Neural crest cell (in vitro differentiated cells): ENCODE results near the gene FN1. TPM values are rescaled to one million over a fixed set of nuclear protein-coding genes. Genes with fewer than 3 reads are reported as not detected.

Experiments used
- DNase-seq: peaks from one replicate; pipeline ENCODE4 v3.0.0; 2021; ENCODE audit warnings: low read depth, mixed read lengths, low spot score
- H3K27ac Mint-ChIP-seq: one replicate; pipeline ENCODE4 v1.8.0; 2021; ENCODE audit warnings: mild to moderate bottlenecking, mixed read lengths; ENCODE audit not compliant: unreplicated experiment
- H3K27me3 Mint-ChIP-seq: 2 replicates; pipeline ENCODE4 v1.8.0; 2021; ENCODE audit warnings: low read depth, mild to moderate bottlenecking, mixed read lengths
- H3K36me3 Mint-ChIP-seq: 2 replicates; pipeline ENCODE4 v1.8.0; 2021; ENCODE audit warnings: low read depth, mild to moderate bottlenecking, mixed read lengths
- H3K4me1 Mint-ChIP-seq: 2 replicates; pipeline ENCODE4 v1.8.0; 2021; ENCODE audit warnings: mixed read lengths
- H3K4me3 Mint-ChIP-seq: one replicate; pipeline ENCODE4 v1.8.0; 2021; ENCODE audit warnings: mild to moderate bottlenecking, mixed read lengths
- H3K9me3 Mint-ChIP-seq: 2 replicates; pipeline ENCODE4 v1.8.0; 2021; ENCODE audit warnings: mixed read lengths
- CTCF ChIP-seq: fragments of 200-600 bp; sonication (generic); conservative IDR thresholded peaks from 2 replicates; pipeline ENCODE4 v1.5.0; 2021; ENCODE audit warnings: antibody characterized with exemption, mild to moderate bottlenecking
- total RNA-seq: library from RNA; stranded (reverse); gene quantifications from 2 replicates; pipeline ENCODE4 v1.2.1, GENCODE V29; 2021

Gene FN1
- total RNA-seq, 1 donor from 2014 or later, result 103 TPM

GRCh38 chr2:215407061-215407460 lies 28.8 kb downstream of the FN1 start:
- no peak for DNase-seq
- Mint-ChIP-seq H3K27ac (no peak overlapping the region), H3K9me3 (no peaks in the 10 kb centered on the region), H3K4me3 (no peak overlapping the region), H3K27me3 (no peaks in the 10 kb centered on the region), H3K4me1 (no peaks in the 10 kb centered on the region), H3K36me3 (peaks cover 12% of the 10 kb centered on the region)
- no peak for TF ChIP-seq CTCF

GRCh38 chr2:215405722-215406581 lies 29.9 kb downstream of the FN1 start:
- Mint-ChIP-seq H3K27me3 (no peaks in the 10 kb centered on the region), H3K4me1 (no peaks in the 10 kb centered on the region), H3K36me3 (peaks cover 12% of the 10 kb centered on the region), H3K27ac (no peak overlapping the region), H3K9me3 (no peaks in the 10 kb centered on the region), H3K4me3 (no peak overlapping the region)
- no peak for DNase-seq
- no peak for TF ChIP-seq CTCF

DNA sequence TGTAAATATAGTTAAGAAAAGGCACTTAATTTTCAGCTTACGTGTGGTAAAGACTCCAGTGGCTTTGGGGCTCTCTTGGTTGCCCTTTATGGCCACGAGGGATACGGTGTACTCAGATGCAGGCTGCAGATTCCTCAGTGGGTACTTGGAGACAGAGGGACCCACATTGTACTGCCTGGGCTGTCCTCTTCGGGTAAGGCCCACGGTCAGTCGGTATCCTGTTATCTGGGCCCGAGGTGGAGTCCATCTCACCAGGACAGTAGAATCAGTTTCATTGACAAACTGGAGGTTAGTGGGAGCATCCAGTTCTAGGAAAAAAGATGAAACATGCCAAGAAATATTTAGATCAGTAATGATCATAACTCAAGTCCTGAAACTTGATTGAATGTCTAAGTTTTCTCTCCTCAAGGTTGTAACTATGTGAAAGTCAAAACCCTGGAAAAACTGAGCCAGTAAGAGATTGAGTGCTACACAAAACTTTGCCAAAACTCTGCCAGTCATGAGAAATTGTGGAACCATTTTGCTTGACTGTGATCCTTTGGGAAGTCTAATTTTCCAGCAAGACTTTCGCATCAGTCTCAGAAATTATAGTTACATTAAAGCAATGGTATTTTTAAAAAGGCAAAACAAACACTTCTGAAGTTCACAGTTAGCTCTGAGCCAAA lies 31.4 kb downstream of the FN1 start:
- H3K27ac Mint-ChIP-seq, result no peak overlapping the region
- no peaks in the 10 kb centered on the region for H3K27me3 Mint-ChIP-seq
- no peaks in the 10 kb centered on the region for H3K9me3 Mint-ChIP-seq
- DNase-seq, result no peak
- no peak for TF ChIP-seq CTCF
- H3K4me3 Mint-ChIP-seq, result no peak overlapping the region
- peaks cover 9% of the 10 kb centered on the region for H3K36me3 Mint-ChIP-seq
- H3K4me1 Mint-ChIP-seq, result no peaks in the 10 kb centered on the region

- Mint-ChIP-seq H3K27ac (no peak overlapping the region), H3K27me3 (no peaks in the 10 kb centered on the region), H3K4me3 (no peak overlapping the region), H3K36me3 (peaks cover 11% of the 10 kb centered on the region), H3K9me3 (no peaks in the 10 kb centered on the region), H3K4me1 (no peaks in the 10 kb centered on the region)
- DNase-seq, result no peak
- TF ChIP-seq CTCF, result no peak
Measured at GRCh38 chr2:215403441-215404347, 32.2 kb downstream of the FN1 start.

GRCh38 chr2:215401896-215402379 lies 33.9 kb downstream of the FN1 start:
- TF ChIP-seq CTCF, result no peak
- Mint-ChIP-seq H3K36me3 (peaks cover 5% of the 10 kb centered on the region), H3K27me3 (no peaks in the 10 kb centered on the region), H3K9me3 (no peaks in the 10 kb centered on the region), H3K4me3 (no peak overlapping the region), H3K4me1 (no peaks in the 10 kb centered on the region), H3K27ac (no peak overlapping the region)
- no peak for DNase-seq
